Lung (tissue), 12 donors: Measurements from ENCODE around the gene CSGALNACT2. TPM values are rescaled to one million over a fixed set of nuclear protein-coding genes. Genes with fewer than 3 reads are reported as not detected.
A peak's percentile ranks its signal among the peaks of the same experiment; 100 is the strongest.

Experiments
- ATAC-seq: fragments of 200-7000 bp; cut with Tn5 transposase; one replicate; pipeline ENCODE4 v1.9.1; 2020; ENCODE audit warnings: moderate number of reproducible peaks; ENCODE audit not compliant: insufficient read depth, low FRiP score
- DNase-seq, 3 donors: peaks; one replicate each; pipeline ENCODE4 v3.0.0-alpha.2; 2013 to 2017
- H3K27ac ChIP-seq, 2 donors: one replicate each; pipeline ENCODE4 v1.5.1; 2013; ENCODE audit warnings: mild to moderate bottlenecking in 2 of 2, moderate library complexity in 2 of 2, control low read depth in 1 of 2, inconsistent platforms in 1 of 2, low read depth in 1 of 2, low read length in 1 of 2
- H3K27me3 ChIP-seq, 3 donors: one replicate each; pipeline ENCODE4 v1.5.1; 2013; ENCODE audit warnings: low read length in 2 of 3; ENCODE audit not compliant: control insufficient read depth in 3 of 3, insufficient read depth in 3 of 3
- H3K36me3 ChIP-seq, 4 donors: one replicate each; pipeline ENCODE4 v1.5.1; 2013; ENCODE audit warnings: low read length in 4 of 4, mild to moderate bottlenecking in 1 of 4, moderate library complexity in 1 of 4; ENCODE audit not compliant: control insufficient read depth in 4 of 4, insufficient read depth in 4 of 4
- H3K4me1 ChIP-seq, 5 donors: one replicate each; pipeline ENCODE4 v1.5.1; 2013; ENCODE audit warnings: low read length in 5 of 5, mild to moderate bottlenecking in 2 of 5, moderate library complexity in 1 of 5; ENCODE audit not compliant: control insufficient read depth in 5 of 5, insufficient read depth in 5 of 5
- H3K4me3 ChIP-seq: one replicate; pipeline ENCODE4 v1.5.1; 2013; ENCODE audit warnings: mild to moderate bottlenecking, control low read depth, moderate library complexity
- H3K9ac ChIP-seq, 2 donors: one replicate each; pipeline ENCODE4 v1.5.1; 2013; ENCODE audit warnings: low read length in 2 of 2, control low read depth in 1 of 2; ENCODE audit not compliant: insufficient read depth in 1 of 2
- H3K9me3 ChIP-seq, 4 donors: one replicate each; pipeline ENCODE4 v1.5.1; 2013; ENCODE audit warnings: low read length in 3 of 4, mild to moderate bottlenecking in 1 of 4, moderate library complexity in 1 of 4; ENCODE audit not compliant: control insufficient read depth in 4 of 4, insufficient read depth in 3 of 4
- CTCF ChIP-seq: IDR thresholded peaks from 2 replicates; pipeline ENCODE4 v1.5.1; 2012; ENCODE audit warnings: mild to moderate bottlenecking; ENCODE audit errors: control extremely low read depth, extremely low read depth
- WGBS, 2 donors: extraction: QIAGEN DNeasy Blood & Tissue Kit; methylation state at CpG; one replicate each; pipeline ENCODE4 v1.1.7; 2013; 5-methylcytosine and 5-hydroxymethylcytosine counted together
- polyA plus RNA-seq, 2 donors: library from polyadenylated mRNA; stranded (reverse); fragments of 200-250 nt; gene quantifications; one replicate each; pipeline ENCODE4 v1.2.1, GENCODE V29; 2013
- total RNA-seq, 2 donors: library from RNA; depleted of rRNA in 1 of 2; stranded (reverse); fragments of >200 nt in 1 of 2; gene quantifications; one replicate each; pipeline ENCODE4 v1.2.1, GENCODE V29; 2014 to 2021
- donor health status: control.
- donor health status: control.
- donor health status: Bipolar disorder and iron deficiency.
- donor health status: healthy.
- donor health status: DM: yes; HTN: yes; CAD: no.

CSGALNACT2 gene
- total and polyA plus RNA-seq, 4 donors = 9.8 to 48.4 (median 33.3) TPM

GRCh38 chr10:43227911-43228782 is 89.9 kb downstream of the CSGALNACT2 start:
- no peak for ATAC-seq
- no peak for DNase-seq
- WGBS, 2 donors = 78 to 84% methylated on average over 14 of the region's 14 CpGs
- Histone ChIP-seq H3K27me3 (peaks cover 0 to 42% (median 25%) of the 10 kb centered on the region in 3 donors), H3K36me3 (no peaks in the 10 kb centered on the region), H3K9me3 (peaks cover 0 to 4% (median 0%) of the 10 kb centered on the region in 4 donors), H3K9ac (no peak overlapping the region), H3K4me1 (peaks cover 0 to 12% (median 4%) of the 10 kb centered on the region in 5 donors), H3K4me3 (no peak overlapping the region), H3K27ac (no peak overlapping the region)
- TF ChIP-seq CTCF = no peak

- peaks cover 0 to 4% (median 0%) of the 10 kb centered on the region in 4 donors for H3K9me3 ChIP-seq
- H3K27ac ChIP-seq = no peak overlapping the region
- ATAC-seq = no peak
- no peak overlapping the region for H3K9ac ChIP-seq
- no peak overlapping the region for H3K4me3 ChIP-seq
- 14 to 17% methylated on average over 23 of the region's 23 CpGs for WGBS, 2 donors
- DNase-seq = no peak
- no peaks in the 10 kb centered on the region for H3K36me3 ChIP-seq
- H3K4me1 ChIP-seq = peaks cover 0 to 12% (median 4%) of the 10 kb centered on the region in 5 donors
- TF ChIP-seq CTCF = no peak
- H3K27me3 ChIP-seq = peaks cover 0 to 43% (median 25%) of the 10 kb centered on the region in 3 donors
These were observed 90.5 kb downstream of the CSGALNACT2 start for GRCh38 chr10:43228783-43229207.

GRCh38 chr10:43229208-43230061 is 91.2 kb downstream of the CSGALNACT2 start:
- no peak overlapping the region for H3K9ac ChIP-seq
- H3K36me3 ChIP-seq = no peaks in the 10 kb centered on the region
- H3K9me3 ChIP-seq = peaks cover 0 to 4% (median 0%) of the 10 kb centered on the region in 4 donors
- WGBS, 2 donors = 1% methylated on average over 77 to 99 of the region's 99 CpGs
- peaks cover 0 to 12% (median 4%) of the 10 kb centered on the region in 5 donors for H3K4me1 ChIP-seq
- DNase-seq = no peak
- peaks cover 0 to 43% (median 25%) of the 10 kb centered on the region in 3 donors for H3K27me3 ChIP-seq
- H3K27ac ChIP-seq = no peak overlapping the region
- TF ChIP-seq CTCF = no peak
- peak; percentile 56 for ATAC-seq
- peak overlapping the region; percentile 16 for H3K4me3 ChIP-seq
